HUDEP-2 (cell line): ENCODE measurements around the gene DLX3.

ENCODE experiments used
- DNase-seq, 76 experiments: peaks; one replicate each; lab custom pipeline; 2025; ENCODE audit not compliant: unreplicated experiment in 76 of 76; lab: John Stamatoyannopoulos, UW

The DLX3 gene

DNA sequence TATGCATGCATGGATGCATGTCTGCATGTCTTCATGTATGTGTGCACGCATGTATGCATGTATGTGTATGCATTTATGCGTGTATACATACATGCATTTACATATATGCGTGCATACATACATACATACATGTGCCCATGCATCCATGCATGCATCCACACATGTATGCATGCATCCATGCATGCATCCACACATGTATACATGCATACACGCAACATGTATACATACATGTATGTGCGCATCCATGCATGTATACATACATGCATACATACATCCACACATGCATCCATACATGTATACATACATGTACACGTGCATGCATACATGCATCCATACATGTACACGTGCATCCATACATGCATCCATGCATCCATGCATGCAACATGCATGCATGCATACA is 29.8 kb upstream of the DLX3 start:
- DNase-seq = no peak

- DNase-seq = no peak
These were observed 28.5 kb upstream of the DLX3 start for GRCh38 chr17:50023520-50023919.

DNA sequence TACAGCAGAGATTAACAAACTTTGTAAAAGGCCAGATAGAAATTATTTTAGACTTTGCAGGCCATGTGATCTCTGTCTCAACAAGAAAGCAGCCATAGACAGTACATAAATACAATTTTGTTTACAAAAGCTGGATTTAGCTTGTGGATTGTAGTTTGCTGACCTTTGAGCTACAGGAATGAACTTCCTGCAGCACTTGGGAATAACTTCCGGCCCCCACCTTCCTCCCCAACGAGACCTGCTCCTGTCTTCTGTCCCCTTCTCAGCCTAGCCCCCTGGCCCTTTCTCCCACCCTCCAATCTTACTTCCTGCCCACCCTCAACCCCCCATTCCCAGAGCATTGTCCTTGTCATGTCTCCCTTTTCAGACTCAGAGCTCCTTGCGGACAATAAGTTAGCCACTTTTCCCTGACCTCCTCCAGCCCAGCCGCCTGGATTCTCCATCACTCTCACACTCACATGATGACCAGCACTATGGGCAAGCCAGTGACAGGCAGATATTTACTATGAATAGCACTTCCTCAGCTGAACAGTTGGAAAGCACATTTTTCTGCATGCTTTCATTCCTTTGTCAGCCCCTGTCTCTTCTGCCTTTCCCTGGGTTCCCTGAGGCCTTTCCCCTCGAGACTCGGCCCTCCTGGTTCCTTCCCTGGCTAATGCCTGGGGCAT is 27.6 kb upstream of the DLX3 start:
- no peak for DNase-seq

DNA sequence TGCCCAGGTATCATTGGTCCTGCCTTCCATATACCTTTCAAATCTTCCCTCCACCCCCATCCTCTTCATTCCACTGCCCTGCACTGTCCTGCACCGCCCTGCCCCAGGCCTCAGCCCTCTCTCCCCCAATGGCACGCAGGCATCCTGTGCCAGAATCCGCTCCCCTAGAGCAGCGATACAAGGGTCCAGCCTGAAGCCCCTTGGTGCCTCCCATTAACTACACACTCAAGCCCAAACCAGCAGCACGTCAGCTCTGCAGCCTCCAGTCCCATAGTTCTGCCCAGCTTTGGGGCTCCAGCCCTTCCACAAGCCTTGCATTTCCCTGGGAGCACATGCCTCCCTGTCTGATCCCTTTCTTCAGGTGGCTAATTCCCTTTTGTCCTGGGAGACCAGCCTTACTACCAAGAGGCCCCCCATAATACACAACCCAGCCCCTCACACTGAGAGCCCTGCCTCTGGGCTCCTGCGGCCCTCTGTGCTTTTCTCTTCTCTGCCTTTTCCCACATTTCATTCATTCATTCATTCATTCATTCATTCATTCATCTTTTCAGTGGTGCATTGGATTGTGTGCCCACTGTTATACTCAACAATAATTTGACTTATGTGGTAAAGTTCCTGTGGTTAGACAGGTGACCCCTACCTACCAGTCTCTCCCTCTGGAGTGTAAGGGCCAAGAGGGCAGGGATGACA is 26.8 kb upstream of the DLX3 start:
- DNase-seq = no peak

DNA sequence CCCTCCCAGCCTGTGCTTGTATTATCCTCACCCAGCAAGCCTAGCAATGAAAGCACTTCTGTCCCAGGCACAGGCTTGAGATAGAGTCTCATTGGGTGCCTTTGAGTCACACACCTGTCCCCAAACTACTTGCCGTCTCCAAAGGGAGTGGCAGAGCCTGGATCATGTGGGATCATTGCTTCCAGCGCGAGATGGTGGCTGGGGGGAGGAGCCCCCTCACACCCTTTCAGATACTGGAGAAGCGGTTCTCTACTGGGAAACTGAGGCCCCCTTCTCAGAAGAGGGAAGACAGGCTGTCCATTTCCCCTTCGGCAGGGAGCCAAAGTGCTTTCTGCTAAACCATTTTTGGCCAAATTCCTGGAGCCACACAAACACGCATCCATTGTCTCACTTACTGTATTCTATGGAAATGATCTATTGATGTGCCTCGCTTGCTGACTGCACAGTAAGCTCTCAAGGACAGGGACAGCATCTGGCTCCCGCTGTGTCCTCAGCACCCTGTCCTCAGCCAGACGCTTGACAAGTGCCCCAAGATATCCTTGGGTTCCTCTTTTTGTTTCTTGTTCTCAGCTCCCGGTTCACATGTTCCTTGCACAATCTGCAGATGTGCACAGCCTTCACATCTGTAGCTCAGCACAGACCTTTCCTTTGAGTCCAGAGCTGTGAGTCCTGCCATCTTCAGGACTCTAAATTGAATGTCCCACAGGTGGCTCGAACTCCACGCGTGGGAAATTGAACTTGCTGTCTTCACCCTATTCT is 26.0 kb upstream of the DLX3 start:
- DNase-seq = no peak

GRCh38 chr17:50018909-50019308 is 23.9 kb upstream of the DLX3 start:
- no peak for DNase-seq

GRCh38 chr17:50015146-50015545 is 20.1 kb upstream of the DLX3 start:
- DNase-seq = no peak

DNA sequence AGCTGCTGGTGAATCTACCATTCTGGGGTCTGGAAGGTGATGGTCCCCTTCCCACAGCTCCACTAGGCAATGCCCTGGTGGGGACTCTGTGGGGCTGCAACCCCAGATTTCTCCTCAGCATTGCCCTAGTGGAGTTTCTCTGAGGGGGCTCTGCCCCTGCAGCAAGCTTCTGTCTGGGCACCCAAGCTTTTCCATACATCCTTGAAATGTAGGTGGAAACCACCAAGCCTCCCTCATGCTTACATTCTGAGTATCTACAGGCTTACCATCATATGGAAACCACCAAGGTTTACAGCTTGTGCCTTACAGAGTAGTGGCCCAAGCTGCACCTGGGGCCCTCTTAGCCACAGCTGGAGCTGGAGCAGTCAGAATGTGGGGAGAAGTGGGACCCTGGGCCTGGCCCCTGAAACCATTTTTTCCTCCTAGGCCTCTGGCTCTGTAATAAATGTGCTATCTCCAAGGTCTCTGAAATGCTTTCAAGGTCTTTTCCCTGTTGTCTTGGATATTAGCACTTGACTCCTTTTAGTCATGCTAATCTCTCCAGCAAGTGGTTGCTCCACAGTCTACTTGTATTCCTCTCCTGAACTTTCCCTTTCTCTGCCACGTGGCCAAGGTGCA is 19.6 kb upstream of the DLX3 start:
- DNase-seq = no peak

DNA sequence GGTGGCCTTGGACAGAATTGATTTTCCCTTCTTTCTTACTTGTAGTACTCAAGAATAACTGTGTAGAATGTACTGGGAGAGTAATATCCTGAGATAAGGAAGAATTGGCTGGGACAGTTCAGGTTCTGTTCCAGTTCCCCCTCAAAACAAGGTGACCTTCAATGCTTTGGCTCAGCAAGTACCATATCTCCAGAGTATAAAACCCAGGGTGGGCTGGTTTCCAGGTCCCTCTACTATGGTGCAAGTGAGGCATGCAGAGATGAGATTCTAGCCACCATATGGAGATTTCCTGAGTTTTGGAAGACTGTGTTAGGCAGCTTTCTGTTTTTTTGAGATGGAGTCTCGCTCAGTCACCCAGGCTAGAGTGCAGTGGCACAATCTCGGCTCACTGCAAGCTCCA is 18.1 kb upstream of the DLX3 start:
- no peak for DNase-seq

DNA sequence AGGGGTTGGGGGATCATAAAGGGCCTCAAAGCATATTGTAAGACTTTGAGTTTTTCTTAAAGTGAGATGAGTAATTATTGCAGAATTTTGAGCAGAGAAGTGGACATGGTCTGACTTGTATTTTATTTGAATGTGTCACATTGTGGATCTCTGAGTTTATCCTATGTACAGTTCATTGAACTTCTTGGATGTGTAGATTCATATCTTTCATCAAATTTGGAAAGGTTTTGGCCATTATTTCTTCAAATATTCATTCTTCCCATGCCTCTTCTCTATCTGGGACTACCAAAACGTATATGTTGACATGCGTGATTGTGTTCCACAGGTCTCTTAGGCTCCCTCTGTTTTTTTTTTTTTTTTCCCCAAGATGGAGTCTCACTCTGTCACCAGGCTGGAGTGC is 14.3 kb upstream of the DLX3 start:
- no peak for DNase-seq

GRCh38 chr17:50003911-50004310 is 8.9 kb upstream of the DLX3 start:
- no peak for DNase-seq

GRCh38 chr17:49998836-49999511 is 4.0 kb upstream of the DLX3 start:
- DNase-seq = no peak

DNA sequence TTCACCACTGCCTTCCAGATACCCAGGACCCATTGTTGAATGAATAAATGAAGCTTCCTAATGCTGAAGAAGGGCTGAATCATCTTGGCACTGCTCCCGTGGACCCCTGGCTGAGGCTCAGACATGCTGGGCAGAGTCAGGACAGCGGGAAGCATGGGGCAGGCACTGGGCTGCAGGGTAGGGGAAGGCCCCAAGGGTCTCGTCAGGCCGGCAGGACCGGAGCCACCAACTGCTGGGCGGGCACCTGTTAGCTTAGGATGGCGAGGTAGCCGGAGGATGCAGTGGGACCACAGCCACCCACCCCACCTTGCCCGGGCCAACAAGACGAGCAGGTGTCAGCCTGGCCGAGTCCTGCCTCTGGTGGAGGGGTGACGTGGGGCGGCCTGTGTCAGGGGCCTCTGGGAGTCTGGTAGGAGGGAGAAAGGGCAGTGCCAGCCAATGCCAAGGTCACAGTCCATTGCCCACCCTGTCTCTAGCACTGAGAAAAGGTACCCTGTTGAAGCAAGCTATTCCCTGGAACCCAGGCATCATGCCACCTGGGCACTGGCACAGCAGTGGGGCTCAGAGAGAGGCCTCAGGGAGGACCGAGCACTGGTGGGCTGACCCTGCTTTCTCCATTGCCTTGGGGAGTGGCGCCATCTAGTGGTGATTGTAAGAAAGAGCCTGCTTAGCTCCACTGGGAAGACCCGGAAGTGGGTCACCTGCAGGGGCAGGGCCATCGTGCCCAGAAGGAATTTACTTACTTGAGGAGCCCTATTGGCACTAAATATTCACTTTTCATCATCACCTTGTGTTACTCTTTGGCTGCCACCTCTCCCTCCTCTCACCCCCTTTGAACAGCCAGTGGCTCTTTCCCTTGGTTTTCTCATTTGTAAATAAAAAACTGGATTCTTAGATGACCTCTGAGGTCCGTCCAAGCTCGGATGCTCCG is 3.0 kb upstream of the DLX3 start:
- peak in 73 of 76 experiments; percentile 9 to 89 (median 69) for DNase-seq

DNA sequence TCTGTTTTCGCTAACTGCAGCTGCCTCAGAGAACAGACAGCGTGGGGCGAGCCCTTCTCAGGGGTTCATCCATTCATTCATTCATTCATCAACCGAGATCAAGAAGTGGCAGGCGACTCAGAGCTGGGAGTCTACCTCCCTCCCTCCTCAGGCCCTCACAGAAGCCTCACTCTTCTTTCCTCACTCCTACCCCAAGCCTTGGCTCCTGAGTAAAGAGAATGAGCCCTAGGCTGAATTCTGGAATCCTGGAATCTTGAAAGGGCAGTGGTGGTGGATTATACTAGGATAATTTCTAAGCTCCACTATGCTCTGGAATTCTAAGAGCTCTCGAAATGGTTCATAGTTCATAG is 2.3 kb upstream of the DLX3 start:
- peak in 1 of 76 experiments; percentile 12 for DNase-seq

GRCh38 chr17:49996495-49997300 is 1.7 kb upstream of the DLX3 start:
- peak in 47 of 76 experiments; percentile 3 to 61 (median 30) for DNase-seq

DNA sequence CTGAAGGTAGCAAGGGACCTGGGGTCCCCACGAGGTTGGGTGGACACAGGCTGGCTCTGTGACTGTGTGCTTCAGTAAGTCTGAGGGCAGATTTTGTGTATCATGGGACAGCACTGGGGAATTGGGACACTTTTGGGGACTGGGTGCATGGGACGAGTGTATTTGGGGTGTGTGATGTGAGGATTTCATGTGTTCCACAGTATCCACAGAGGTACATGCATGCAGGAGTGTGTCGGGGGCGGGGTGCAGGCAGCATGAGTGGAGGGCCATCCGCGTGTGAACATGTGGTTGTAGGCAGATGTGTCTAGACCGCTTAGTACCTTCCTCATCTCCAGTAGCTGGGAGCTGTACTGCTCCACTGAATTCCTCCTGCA is 1.1 kb upstream of the DLX3 start:
- no peak for DNase-seq

GRCh38 chr17:49994085-49995054 is 654 bp downstream of the DLX3 start:
- no peak for DNase-seq
